HG03520 (cell line): ENCODE results near the gene TLE1.
"Not testable (repeated sequence)": the region's sequence is repeated elsewhere in the genome, so short reads cannot be mapped to it uniquely, and the experiment has no call there.

Experiments
- ATAC-seq: cut with Tn5 transposase; IDR thresholded peaks from one replicate; pipeline ENCODE4 v1.9.1; 2021; ENCODE audit warnings: mild to moderate bottlenecking, moderate library complexity; ENCODE audit not compliant: unreplicated experiment

The TLE1 gene

DNA sequence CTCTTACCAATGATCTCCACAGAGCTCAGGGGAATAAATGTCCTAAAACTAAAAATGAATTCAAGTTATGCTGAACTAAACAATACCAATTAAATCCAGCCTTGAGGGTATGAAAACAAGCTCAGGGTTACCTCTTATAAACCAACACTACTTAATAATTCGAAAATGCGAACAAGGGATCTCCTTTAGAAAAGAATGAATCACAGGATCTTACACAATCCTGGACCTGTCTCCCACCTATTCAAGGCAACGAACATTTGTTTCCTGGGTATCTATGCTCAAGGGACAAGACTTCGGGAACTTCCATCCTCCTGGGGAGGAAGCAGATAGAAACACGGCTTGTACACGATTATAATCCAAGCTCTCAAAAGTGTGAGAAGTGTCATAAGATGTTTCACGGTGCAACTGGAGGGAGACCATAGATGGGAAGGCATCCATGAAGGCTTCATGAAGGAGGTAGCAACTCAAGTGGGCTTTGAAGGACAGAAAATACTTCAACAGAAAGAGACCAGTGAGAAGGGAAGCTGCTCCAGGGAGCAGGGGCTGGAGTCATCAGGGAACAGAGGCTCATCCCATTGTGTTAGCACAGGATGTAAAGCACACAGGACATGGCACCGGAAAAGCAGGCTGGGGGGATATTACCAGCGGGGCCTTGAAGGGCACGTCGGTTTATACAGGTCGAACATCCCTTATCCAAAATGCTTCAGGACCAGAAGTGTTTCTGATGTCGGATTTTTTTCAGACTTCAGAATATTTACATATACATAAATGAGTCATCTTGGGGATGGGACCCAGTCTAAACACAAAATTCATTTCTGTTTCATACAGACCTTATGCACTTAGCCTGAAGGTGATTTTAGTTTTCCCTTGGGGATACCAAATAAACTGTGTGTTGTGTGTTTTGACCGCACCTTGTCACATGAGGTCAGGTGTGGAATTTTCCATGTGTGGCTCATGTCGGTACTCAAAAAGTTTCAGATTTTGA is 87.4 kb downstream of the TLE1 start:
- ATAC-seq: peak; percentile 78

DNA sequence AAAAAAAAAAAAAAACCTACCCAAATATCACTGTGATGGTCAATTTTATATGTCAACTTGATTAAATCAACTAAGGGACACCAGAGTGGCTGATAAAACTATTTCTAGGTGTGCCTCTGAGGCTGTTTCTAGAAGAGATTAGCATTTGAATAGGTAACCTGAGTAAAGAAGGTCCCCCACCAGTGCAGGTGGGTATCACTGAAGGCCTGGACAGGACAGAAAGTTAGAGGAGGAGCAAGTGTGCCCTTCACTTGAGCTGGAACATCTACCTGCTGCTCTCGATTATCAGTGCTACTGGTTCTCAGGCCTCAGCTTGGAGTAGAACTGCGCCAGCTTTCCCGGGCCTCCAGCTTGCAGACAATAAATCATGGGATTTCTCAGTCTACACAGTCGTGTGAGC is 88.7 kb downstream of the TLE1 start:
- no peak for ATAC-seq

DNA sequence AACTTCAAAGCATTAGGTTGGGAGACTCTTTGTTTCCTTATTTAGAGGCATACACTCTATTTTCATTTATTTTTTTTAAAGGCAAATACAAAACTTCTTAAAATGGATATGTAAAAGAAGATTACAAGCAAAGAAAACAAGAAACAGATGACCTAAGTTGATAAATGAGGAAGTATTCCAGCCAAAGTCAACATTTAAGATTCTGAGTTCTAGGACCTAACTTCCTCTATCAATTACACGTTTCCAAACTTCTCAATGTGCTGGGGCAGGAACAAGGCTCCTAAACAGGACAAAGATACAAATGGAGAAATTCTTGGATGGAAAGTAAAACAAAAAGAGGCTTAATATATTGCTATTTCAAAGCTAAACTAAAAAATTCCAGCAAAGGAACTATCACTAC is 89.5 kb downstream of the TLE1 start:
- ATAC-seq: no peak

DNA sequence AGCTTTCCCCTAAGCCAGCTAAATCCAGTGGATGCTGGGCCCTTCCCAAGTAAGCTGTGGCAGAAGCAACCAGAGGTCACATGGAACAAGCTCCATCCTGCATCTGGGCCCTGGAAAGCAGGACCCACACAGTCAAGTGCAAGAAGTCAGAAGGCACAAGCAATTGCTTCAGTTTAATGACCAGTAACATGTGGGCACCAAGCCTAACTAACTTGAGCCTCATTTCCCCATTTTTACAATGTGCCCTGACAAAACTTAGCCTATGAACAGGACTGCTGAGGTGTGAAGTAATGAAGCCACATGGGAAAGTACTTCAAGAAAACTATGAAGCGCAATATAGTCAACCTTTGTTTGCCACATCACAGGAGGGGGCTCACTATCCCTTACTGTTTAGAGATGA is 90.5 kb downstream of the TLE1 start:
- ATAC-seq: no peak

DNA sequence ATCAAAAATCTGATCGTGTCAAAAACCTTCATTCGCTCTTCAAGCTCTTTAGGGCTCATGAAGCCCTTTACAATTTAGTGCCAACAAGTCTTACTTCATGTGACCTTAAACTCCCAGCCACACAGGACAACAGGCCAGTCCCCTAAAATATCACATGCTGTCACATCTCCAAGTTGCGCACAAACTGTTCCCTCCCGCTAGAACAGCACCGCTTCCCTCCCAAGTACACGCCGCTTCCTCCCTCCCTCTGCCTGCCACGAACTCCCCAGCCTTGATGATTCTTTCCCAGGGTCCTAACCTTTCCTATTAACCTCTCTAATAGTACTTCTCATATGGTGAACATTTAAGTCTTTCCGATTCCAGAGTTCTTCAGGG is 91.2 kb downstream of the TLE1 start:
- ATAC-seq: no peak

DNA sequence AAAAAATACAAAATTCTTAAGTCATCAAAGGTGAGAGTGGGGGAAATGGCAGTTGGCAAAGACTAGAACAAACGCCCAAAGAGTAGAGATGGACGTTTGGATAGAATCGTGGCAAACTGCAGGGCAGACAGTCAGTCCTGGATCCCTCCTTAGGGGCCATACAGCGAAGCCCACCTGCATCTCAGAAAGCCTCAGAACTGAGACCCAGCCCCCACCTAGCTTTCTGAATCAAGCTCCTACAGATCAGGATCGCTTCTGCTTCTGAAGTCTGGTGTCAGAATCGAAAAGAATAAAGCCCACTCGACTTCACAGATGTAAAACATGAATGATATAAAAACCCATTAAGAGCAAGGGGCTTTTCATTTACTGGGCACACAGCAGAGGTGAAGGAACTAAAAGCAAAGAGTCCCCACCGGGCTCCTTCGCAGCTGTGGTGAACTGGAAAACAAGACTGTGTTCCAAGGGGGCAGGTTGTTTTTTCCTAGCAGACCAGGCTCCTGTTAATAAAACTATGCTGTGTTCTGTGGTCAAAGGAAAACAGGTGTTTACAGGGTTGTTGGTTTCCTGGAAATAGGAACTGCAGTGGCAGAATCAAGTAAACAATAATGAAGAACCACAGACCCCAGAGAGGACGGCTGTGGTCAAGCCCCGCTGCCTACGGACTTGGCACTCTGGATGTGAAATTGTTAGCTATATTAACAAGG is 91.8 kb downstream of the TLE1 start:
- no peak for ATAC-seq

DNA sequence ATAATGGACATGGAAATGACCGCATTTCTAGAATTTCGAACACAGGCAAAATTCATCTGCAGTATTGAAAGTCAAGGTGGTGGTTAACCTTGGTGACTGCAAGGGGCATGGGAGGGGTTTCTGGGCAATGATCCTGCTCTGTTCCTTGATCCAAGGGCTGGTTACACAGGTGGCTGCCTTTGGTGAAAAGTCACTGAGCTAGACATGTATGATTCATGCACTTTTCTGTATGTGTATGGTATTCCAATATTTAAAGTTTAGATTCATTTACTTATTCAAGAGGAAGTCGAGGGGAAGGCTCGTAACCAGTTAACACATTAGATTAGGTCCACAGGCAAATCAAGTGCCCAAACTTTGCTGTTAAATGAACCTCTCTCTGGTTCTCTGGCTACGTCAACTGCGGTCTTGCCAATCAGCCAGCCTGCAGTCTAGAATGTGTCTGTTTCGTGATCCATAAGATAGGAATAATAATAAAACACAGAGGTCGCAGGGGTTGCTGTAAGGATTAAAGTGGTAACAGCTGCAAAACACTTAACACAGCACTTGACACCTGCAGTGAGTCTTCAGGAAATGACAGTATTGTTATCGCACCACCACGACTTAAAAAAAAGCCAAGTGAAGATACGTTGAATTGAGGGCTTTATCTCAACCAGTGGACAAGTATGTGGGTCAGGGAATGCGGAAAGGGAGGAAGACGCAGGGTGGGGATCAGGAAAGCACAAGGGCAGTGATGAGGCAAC is 92.5 kb downstream of the TLE1 start:
- no peak for ATAC-seq

DNA sequence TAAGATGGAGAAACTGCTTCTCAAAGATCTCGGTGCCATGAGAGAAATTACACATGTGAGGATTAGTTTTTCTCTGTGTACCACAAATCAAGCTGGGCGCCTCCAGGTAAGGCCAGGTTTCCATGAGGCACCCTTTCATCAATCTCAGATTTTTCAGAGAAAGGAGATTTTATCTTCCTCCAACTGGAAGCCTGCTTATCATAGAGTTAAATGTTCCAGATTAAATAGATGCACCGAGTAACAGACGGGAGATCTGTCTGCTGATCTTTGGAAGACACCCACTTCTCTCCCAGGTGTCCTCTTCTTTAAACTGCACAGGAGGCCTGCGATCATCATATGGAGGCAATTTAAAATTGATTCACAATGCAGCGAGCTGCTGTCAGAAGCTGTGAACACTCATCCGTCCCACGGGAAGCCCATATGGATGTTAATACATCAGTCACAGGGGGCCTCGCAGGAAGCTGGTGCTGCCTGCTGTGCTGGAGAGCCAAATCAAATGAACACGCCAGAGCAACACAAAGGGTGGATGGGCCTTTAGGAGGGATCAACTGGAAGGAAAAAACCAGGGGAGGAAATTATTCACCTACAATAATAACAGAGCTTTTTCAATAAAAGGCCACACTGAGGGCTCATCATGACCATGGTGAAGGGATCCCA is 93.3 kb downstream of the TLE1 start:
- no peak for ATAC-seq

DNA sequence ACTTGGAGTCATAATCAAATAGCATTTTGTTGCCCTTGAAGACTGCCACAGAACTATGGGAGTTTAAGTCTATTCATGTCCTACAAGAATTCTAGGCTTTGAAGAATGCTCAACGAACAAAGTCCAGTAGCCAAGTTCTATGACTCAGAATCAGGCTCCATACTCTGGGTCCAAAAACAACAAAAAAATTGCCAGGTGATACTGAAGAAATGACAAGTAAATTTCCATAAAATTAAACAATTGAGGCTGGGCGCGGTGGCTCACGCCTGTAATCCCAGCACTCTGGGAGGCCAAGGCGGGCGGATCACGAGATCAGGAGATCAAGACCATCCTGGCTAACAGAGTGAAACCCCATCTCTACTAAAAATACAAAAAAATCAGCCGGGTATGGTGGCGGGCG is 94.1 kb downstream of the TLE1 start:
- ATAC-seq: not testable (repeated sequence)

DNA sequence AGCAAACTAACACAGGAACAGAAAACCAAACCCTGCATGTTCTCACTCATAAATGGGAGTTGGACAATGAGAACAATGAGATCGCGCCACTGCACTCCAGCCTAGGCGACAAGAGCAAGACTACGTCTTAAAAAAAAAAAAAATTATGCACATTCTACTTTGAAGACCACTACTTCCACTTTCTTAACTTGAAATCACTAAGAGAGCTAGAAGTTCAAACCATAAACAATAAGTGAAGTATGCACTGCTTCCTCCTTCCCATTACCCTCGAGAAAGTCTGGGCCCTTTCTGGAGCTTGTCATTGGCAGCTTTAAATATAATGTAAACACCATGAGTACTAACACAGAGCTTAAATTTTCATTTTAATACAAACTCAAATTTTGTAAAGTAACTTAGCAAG is 94.9 kb downstream of the TLE1 start:
- no peak for ATAC-seq

DNA sequence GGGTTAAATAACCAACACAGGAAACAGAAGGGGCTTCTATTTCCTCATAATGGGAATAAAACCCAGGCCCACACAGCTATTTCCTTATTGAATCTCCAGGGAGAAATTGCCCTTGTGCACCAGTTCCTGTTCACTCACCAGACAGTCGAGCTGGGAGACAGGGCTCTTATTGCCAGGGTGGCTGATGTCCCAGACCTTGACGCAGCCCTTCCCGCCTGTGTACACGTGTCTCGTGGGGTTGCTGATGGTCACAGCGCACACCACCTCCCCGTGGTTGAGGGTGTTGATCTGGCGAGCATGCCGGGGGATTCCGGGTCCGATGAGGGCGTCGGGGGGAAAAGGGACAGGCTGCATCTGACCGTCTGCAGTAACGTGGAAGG is 96.5 kb downstream of the TLE1 start:
- no peak for ATAC-seq

DNA sequence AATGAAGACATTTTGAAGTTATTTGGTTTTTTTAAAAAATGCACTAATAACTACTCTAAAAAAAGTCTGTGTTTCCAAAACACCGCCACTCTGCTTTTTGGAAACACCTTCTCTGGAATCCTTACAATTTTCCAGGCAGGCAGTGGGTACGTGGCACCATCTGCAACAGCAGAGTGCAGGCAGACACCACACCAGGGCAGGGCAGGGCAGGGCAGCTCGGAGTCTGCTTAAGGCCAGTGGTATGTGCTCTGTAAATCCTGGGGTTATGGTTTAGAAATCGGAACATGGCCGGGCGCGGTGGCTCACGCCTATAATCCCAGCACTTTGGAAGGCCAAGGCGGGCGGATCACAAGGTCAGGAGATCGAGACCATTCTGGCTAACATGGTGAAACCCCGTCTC is 97.6 kb downstream of the TLE1 start:
- ATAC-seq: no peak

DNA sequence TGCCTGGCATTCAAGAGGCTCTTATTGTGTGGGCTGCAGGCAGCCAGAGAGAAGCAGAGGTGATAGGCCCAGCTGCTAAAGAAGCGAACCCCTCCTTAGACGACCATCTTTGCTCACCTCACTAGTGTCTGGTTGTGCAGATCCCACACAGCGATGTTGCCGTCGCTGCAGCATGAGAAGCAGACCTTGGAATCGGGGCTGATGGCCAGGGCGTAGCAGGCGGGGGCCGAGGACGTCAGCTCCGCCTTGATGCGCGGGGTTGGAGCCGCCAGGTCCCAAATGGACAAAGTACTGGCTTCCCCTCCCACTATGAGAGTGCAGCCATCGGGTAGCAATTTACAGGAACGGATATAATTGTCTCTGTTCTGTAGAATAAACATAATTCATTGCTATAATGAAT is 98.7 kb downstream of the TLE1 start:
- ATAC-seq: no peak

DNA sequence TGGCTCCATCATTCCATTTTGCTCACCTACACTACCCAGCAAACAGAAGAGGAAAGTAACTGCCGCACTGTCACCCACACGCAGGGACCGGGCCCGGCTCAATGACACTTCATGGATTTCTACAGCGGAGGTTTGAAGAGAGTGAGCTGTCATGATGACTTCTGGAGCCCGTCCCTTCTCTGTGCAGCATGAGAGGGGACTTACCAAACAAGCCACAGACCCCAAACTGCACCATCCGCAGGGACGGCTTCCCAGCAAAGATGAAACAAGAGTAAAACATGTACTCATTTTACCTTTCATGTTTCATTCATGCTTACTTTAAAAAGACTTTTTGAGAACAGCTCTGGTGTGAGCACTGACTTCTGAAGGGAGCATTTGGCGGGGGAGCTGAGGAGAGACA is 99.5 kb downstream of the TLE1 start:
- no peak for ATAC-seq

DNA sequence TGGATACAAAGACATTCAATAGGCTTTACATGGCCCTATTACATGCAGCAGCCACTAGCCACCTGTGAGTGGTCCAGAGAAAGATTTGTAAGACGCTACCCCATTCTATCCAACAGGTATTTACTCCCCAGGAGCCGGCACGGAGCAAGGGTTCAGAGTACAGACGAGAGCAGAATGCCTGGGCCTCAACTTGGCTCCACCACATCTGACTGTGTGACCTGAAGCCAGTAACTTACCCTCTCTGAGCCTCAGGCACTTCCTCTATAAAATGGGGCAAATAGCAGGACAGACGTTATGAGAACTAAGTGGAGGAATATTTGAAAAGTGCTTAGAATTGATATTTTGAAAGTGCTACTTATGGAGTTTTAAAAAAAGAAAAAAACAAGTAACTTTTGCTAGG is 100.0 kb downstream of the TLE1 start:
- no peak for ATAC-seq

DNA sequence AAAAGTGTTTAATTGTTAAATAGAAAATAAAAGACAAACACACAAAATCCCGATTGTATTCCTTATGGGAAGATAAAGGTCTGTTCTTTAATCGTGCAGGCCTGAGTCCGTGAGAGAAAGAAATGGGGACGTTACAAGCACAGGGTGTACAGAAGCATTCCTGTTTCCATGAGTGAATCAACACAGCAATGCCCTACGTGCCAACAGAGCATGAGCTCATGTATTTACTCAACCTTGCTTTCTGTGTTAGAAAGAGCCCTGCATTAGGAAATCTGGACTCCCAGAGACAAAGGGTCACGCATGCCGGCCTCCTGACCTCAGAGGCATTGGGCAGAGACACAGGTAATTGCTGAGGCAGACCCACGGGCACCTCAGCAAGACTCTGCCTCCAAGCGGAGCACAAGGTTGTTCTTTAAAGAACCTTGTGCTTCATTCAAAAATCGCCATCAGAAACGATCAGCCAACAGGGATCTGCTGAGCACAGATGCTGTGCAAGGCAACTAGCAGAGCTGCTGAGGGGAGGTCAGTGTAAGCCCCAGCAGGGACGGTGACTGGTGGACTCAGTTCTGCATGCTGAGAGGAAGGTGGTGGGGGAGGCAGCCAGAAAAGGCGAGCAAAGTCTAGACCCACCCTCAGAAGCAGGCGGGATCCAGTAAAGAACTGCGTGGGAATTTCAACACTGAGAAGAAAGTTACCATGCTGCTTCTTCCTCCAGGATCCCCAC is 101.0 kb downstream of the TLE1 start:
- ATAC-seq: no peak

DNA sequence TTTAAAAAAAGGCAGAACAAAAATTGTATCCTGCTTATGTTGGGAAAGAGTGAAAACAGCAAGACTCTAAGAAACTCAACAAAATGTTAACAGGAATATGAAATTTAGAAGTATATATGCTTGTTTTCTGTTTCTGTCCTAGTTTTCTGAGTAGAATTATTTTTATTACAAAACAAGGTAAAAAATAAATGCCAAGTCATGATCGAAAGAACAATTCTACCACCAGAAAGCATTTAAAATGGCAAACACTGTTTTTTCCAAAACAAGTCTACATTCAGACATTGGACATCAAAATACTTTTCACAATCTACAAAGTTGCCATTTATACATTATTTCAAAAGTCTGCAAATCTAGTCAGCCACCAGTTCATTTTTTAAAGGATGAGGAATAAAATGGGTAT is 102.6 kb downstream of the TLE1 start:
- no peak for ATAC-seq

DNA sequence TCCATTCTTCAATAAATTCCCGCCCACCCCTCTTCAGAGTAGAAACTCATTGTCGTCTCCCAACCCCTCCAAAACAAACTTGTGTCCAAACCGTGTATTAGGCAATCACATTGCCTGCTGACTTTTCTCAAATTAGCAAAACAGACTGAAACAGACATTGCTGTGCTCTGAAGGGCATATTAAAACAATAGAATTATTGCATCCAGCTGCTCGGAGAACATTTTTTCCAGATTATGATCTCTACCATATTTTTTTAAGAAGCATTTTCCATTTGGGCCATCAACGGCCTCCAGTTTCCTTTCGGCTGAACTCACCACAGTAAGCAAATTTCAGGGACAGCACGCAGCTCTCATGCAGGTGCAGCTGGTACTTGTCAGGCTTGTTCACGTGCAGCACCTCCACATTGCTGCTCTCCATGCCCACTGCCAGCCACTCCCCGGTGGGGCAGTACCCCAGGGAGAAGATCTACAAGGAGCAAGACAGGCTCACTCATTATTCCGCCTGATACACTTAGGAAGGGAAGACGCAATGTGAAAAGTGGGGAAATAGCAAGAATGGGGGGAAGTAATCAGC is 104.1 kb downstream of the TLE1 start:
- ATAC-seq: no peak

DNA sequence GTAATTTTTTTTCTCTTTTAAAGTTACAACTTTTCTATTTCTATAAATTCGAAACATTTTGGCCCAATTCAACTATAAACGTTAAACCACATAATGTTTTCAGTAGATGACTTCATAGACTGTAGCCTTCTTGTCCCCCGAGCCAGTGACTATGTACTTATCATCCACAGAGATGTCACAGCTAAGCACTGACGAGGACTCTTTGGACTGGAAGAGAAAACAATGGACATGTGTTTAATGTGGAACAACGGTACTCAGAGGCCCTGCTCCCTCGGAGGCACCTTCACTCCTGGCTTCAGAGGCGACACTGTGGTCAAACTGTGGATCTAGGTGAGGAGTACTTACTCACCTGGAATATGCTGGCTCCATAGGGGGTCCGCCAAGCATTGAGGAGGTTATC is 105.2 kb downstream of the TLE1 start:
- ATAC-seq: no peak

DNA sequence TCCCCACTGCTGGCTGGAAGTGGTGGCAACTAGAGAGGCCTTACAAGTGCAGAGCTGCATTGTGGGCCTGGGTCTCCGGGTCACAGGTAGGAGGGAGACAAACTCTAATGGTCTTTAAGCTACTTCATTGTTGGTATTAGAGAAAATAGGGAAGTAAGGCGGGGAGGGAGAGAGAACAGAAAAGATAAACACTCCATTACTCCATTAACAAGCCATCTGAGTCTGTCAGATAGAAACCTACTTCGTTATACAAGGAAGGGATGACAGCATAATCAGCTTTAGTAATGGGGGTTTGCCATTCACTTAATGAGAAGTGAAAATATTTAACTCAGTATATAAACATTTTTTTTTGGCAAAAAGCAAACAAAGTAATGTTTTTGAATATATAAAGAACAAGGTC is 107.4 kb downstream of the TLE1 start:
- ATAC-seq: no peak
